Erythroblast (primary cell): ENCODE data around the gene JPH2.

Experiments used
- GATA1 ChIP-seq: IDR thresholded peaks from 2 replicates; pipeline ENCODE4 v1.6.1; 2011; ENCODE audit warnings: low read depth, mild to moderate bottlenecking, control low read depth, low read length, moderate library complexity
- POLR2A ChIP-seq: IDR thresholded peaks from 2 replicates; pipeline ENCODE4 v1.6.1; 2011; ENCODE audit warnings: mild to moderate bottlenecking, low read length

DNA sequence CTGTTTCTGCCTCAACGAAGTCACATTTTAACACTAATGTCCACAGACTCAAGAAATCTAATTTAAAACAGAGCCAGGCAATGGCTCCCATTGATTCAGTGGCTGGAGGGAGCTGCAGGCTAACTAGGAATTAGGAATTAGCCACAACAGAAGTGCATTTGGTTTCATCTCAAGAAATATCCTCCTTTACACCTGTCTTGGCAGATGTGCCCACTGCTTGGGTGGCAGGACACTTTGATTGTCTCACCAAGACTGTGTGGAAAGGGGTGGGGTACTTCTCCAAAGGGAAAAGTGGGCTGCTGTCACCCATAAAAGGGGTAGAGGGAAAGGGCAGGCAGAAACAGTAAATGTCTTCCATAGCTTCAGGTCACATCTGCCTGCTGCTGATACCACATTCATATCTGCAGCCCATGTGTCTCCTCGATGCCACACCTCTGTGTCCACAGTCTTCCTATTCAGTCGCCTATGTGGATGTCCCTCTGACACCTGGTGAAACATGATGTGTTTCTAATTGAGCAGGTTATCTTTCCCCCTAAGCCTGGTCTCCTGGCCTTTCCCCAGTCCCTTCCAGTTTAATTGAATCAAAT, 34.5 kb upstream of the JPH2 start:
- TF ChIP-seq POLR2A, result no peak
- no peak for TF ChIP-seq GATA1
